CD4-positive, alpha-beta T cell treated with Interleukin-6 for 4 hours (primary cell): Measurements from ENCODE around the gene TTC38.

Experiments used
- DNase-seq: peaks from one replicate; pipeline ENCODE4 v3.0.0-alpha.2; 2020; ENCODE audit warnings: mixed read lengths

Gene TTC38

GRCh38 chr22:46335201-46336118 is 67.7 kb downstream of the TTC38 start, which contains the start of gene TRMU:
Gene TRMU, plus strand, starts transcription at chr22:46335714. Its CDS starts 51 bp downstream, at chr22:46335765.
- DNase-seq, result peak; percentile 83

GRCh38 chr22:46336119-46337078 is 68.6 kb downstream of the TTC38 start:
- DNase-seq, result peak; percentile 13

GRCh38 chr22:46337870-46338269 is 70.1 kb downstream of the TTC38 start:
- no peak for DNase-seq

GRCh38 chr22:46338636-46339035 is 70.8 kb downstream of the TTC38 start:
- no peak for DNase-seq

- no peak for DNase-seq
Observed at GRCh38 chr22:46339956-46340355, 72.1 kb downstream of the TTC38 start.

- DNase-seq, result no peak
Observed at GRCh38 chr22:46340676-46341075, 72.9 kb downstream of the TTC38 start.
